Breast epithelium (tissue), 4 donors: ENCODE measurements around the gene GPR180. TPM values are rescaled to one million over a fixed set of nuclear protein-coding genes. Genes with fewer than 3 reads are reported as not detected.

ENCODE experiments used
- DNase-seq, 2 donors: peaks; one replicate each; pipeline ENCODE4 v3.0.0-alpha.2; 2019; ENCODE audit warnings: low spot score in 2 of 2
- H3K27ac ChIP-seq, 2 donors: fragments of 200-600 bp; sonication (generic) in 1 of 2; one replicate each; pipeline ENCODE4 v1.5.1; 2016 to 2019; ENCODE audit warnings: mild to moderate bottlenecking in 1 of 2
- H3K27me3 ChIP-seq, 2 donors: fragments of 200-600 bp; sonication (generic) in 1 of 2; one replicate each; pipeline versions ENCODE4 v1.5.1 to v1.6.0; 2017 to 2019; ENCODE audit warnings: control low read depth in 1 of 2, mild to moderate bottlenecking in 1 of 2
- H3K36me3 ChIP-seq: fragments of 200-600 bp; one replicate; pipeline ENCODE4 v1.5.1; 2019
- H3K4me1 ChIP-seq, 2 donors: fragments of 200-600 bp; sonication (generic); one replicate each; pipeline ENCODE4 v1.5.1; 2016 to 2019; ENCODE audit warnings: control low read depth in 1 of 2
- H3K4me3 ChIP-seq, 3 donors: fragments of 200-600 bp; sonication (generic); 1 replicate in 2 of 3; 2 replicates in 1 of 3; pipeline ENCODE4 v1.5.1; 2016 to 2019; ENCODE audit warnings: mild to moderate bottlenecking in 3 of 3, moderate library complexity in 2 of 3
- H3K9me3 ChIP-seq, 2 donors: fragments of 200-600 bp; sonication (generic) in 1 of 2; one replicate each; pipeline ENCODE4 v1.5.1; 2016 to 2019; ENCODE audit warnings: control low read depth in 1 of 2
- POLR2A ChIP-seq: fragments of 450-650 bp; IDR thresholded peaks from one replicate; pipeline ENCODE4 v1.6.1; 2016; ENCODE audit warnings: antibody characterized with exemption, mild to moderate bottlenecking, moderate library complexity
- POLR2AphosphoS5 ChIP-seq, 3 donors: sonication (generic); formaldehyde crosslinking; IDR thresholded peaks; one replicate each; pipeline ENCODE4 v1.6.1; 2017; ENCODE audit warnings: antibody characterized with exemption in 3 of 3
- intact Hi-C: fragments of 100-400 bp; cut with DNase I; formaldehyde crosslinking; loops from one replicate; pipeline ENCODE4 v1.15.1; 2023; ENCODE audit warnings: low total_unique reads
- total RNA-seq, 3 donors: library from RNA; depleted of rRNA; stranded (reverse); fragments of >200 nt; gene quantifications; one replicate each; pipeline ENCODE4 v1.1.0, GENCODE V29; 2016
- TF ChIP-seq, protein P1 (sequence below), 3 donors: fragments of 450-650 bp; IDR thresholded peaks; one replicate each; pipeline ENCODE4 v1.5.1; 2016 to 2017; ENCODE audit warnings: antibody characterized with exemption in 3 of 3, mild to moderate bottlenecking in 3 of 3, moderate library complexity in 3 of 3

The GPR180 gene
- total RNA-seq, 3 donors from 2014 or later = 6.2 to 8.9 (median 7.9) TPM

DNA sequence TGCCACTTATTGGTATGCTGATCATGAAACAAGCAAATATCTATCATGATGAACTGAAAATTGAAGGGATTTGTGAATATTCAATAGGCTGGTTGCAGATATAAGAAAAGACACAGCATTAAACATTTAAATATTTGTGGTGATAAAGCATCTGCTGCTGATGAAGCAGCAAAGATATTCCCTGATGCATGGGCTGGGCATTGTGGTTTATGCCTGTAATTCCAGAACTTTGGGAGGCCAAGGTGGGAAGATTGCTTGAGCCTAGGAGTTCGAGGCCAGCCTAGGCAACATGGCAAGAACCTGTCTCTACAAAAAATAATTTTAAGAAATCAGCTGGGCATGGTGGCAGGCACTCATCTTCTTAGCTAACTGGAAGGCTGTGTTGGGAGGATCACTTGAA, 54.5 kb downstream of the GPR180 start:
- no peak overlapping the region for H3K4me3 ChIP-seq
- H3K36me3 ChIP-seq = no peaks in the 10 kb centered on the region
- no peak overlapping the region for H3K27ac ChIP-seq
- no peak for TF ChIP-seq POLR2AphosphoS5 (IDR thresholded peaks at IDR 0.05)
- no peak for TF ChIP-seq POLR2A
- TF ChIP-seq, protein P1, sequence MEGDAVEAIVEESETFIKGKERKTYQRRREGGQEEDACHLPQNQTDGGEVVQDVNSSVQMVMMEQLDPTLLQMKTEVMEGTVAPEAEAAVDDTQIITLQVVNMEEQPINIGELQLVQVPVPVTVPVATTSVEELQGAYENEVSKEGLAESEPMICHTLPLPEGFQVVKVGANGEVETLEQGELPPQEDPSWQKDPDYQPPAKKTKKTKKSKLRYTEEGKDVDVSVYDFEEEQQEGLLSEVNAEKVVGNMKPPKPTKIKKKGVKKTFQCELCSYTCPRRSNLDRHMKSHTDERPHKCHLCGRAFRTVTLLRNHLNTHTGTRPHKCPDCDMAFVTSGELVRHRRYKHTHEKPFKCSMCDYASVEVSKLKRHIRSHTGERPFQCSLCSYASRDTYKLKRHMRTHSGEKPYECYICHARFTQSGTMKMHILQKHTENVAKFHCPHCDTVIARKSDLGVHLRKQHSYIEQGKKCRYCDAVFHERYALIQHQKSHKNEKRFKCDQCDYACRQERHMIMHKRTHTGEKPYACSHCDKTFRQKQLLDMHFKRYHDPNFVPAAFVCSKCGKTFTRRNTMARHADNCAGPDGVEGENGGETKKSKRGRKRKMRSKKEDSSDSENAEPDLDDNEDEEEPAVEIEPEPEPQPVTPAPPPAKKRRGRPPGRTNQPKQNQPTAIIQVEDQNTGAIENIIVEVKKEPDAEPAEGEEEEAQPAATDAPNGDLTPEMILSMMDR (IDR thresholded peaks at IDR 0.05) = no peak
- no peaks in the 10 kb centered on the region for H3K27me3 ChIP-seq
- H3K4me1 ChIP-seq = no peaks in the 10 kb centered on the region
- peaks cover 0 to 12% of the 10 kb centered on the region in 2 donors for H3K9me3 ChIP-seq
- intact Hi-C loops = no loop called here
- no peak for DNase-seq

DNA sequence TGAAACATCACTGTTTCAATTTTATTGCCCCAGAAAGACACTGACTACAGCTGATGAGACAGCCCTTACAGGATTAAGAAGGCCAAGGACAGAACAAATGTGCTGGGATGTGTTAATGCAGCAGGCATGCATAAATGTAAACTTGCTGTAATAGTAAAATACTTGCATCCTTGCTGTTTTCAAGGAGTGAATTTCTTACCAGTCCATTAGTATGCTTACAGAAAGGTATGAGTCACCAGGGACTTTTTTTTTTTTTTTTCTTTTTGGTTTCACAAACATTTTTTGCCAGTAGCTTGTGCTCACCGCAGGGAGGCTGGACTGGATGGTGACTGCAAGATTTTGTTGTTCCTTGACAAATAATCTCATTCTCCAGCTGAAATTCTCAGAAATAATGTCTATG, 55.1 kb downstream of the GPR180 start:
- H3K36me3 ChIP-seq = no peaks in the 10 kb centered on the region
- intact Hi-C loops = no loop called here
- TF ChIP-seq POLR2A (no peak), POLR2AphosphoS5 (IDR thresholded peaks at IDR 0.05) (no peak)
- TF ChIP-seq, protein P1 (IDR thresholded peaks at IDR 0.05) = no peak

DNA sequence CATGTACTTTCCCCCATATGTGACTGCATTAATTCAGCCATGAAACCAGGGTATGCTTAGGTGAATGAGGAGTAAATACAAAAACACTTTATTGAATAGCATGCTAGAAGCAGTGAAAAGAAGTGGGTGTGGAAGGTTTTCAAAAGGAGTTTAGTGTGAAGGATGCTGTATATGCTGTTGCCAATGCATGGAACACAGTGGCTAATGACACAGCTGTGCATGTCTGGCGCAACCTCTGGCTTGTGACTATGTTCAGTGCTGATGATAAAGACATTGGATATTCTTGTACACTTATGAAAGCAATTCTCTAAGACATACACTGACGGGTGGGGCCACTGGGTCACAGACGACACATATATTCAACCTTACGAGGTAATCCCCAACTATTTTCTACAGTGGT, 55.5 kb downstream of the GPR180 start:
- H3K27ac ChIP-seq = no peak overlapping the region
- H3K27me3 ChIP-seq = no peaks in the 10 kb centered on the region
- TF ChIP-seq POLR2A (no peak), POLR2AphosphoS5 (IDR thresholded peaks at IDR 0.05) (no peak)
- TF ChIP-seq, protein P1 (IDR thresholded peaks at IDR 0.05) = no peak
- no peak overlapping the region for H3K4me3 ChIP-seq
- no peaks in the 10 kb centered on the region for H3K4me1 ChIP-seq
- H3K9me3 ChIP-seq = peaks cover 0 to 12% of the 10 kb centered on the region in 2 donors
- no peak for DNase-seq
- intact Hi-C loops = no loop called here
- no peaks in the 10 kb centered on the region for H3K36me3 ChIP-seq

More for the DNA sequence above, 55.1 kb downstream of the GPR180 start:
- DNase-seq = no peak
- H3K4me1 ChIP-seq = no peaks in the 10 kb centered on the region
- H3K4me3 ChIP-seq = no peak overlapping the region
- H3K27ac ChIP-seq = no peak overlapping the region
- peaks cover 0 to 12% of the 10 kb centered on the region in 2 donors for H3K9me3 ChIP-seq
- no peaks in the 10 kb centered on the region for H3K27me3 ChIP-seq

DNA sequence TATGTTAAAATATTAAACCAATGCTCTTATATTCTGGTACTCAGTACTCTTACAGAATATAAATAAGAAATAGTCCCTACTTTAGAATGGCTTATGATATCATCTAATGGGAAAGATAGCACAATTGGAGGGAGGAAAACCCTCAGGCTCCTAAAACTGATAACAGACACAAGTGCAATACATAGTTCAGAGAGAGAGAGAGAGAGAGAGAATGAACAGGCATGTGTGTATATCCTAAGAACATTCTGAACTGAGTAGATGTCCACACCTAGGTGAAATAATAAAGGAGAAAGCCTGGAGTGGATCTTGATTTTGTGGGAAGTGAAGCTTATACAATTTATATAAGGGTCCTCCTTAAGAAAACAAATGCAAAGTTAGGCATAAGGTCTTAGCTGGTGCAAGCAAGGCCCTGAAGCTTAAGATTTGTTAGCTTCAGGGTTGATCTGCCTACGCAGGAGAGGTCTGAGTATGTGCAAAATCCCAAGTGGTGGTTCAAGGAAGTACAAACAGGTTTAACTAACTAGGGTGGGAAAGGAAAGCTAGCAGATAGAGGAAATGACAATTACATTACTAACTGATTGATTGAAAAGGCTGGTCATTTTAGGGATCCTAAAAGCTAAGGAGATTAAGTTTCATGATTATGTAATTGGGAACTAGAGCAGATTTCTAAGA, 57.4 kb downstream of the GPR180 start:
- intact Hi-C loops = no loop called here
- H3K4me3 ChIP-seq = no peak overlapping the region
- no peak overlapping the region for H3K27ac ChIP-seq
- H3K4me1 ChIP-seq = no peaks in the 10 kb centered on the region
- no peak for DNase-seq
- H3K9me3 ChIP-seq = peaks cover 0 to 12% of the 10 kb centered on the region in 2 donors
- TF ChIP-seq POLR2A (no peak), POLR2AphosphoS5 (IDR thresholded peaks at IDR 0.05) (no peak)
- TF ChIP-seq, protein P1 (IDR thresholded peaks at IDR 0.05) = no peak
- no peaks in the 10 kb centered on the region for H3K27me3 ChIP-seq
- no peaks in the 10 kb centered on the region for H3K36me3 ChIP-seq

DNA sequence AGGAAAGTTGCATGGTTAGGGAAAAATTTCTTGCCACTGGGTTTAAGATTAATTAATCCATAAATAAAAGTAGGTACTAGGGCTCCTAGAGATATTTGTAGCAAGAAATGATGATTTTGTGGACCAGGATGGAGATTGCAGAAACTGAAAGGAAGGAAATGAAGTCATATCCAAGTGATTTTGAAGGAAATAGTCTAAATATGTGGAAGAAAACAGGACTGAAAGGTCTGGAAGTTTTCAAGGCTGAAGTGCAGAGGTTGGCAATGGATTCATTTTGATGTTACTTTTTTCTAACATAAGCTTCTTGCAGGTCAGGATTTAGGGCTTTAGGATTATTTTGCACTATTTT, 57.9 kb downstream of the GPR180 start:
- H3K36me3 ChIP-seq = no peaks in the 10 kb centered on the region
- TF ChIP-seq POLR2A = no peak
- TF ChIP-seq, protein P1 (IDR thresholded peaks at IDR 0.05) = no peak
- TF ChIP-seq POLR2AphosphoS5 (IDR thresholded peaks at IDR 0.05) = no peak
- H3K27me3 ChIP-seq = no peaks in the 10 kb centered on the region
- peaks cover 0 to 12% of the 10 kb centered on the region in 2 donors for H3K9me3 ChIP-seq
- no peak overlapping the region for H3K27ac ChIP-seq
- no peaks in the 10 kb centered on the region for H3K4me1 ChIP-seq
- no peak for DNase-seq
- intact Hi-C loops = no loop called here
- H3K4me3 ChIP-seq = no peak overlapping the region
